HG03469 (cell line): Measurements from ENCODE around the gene ARFGAP2.

Source experiments
- ATAC-seq: cut with Tn5 transposase; IDR thresholded peaks from one replicate; pipeline ENCODE4 v1.9.1; 2021; ENCODE audit warnings: mild to moderate bottlenecking, moderate library complexity, moderate number of reproducible peaks; ENCODE audit not compliant: unreplicated experiment

Gene ARFGAP2

DNA sequence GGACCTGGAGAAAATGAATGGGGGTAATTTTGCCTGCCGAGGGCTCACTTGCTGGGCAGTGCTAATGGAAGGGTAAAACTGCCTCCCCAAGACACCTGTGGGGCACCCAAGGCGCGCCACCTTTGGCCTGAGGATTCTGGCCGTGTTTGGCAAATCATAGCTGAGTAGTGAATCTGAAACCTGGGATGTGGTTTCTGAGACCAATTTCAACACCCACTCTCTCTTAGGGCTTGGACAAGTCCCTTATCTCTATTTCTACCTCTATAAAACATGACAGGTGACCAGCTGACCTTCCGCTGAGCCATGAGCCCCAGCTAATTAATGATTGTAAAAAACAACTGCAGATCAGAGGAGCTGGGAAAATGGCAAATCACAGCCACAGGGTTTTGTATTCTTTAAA is 11.0 kb upstream of the ARFGAP2 start:
- ATAC-seq, result no peak

GRCh38 chr11:47186700-47187695 is 10.3 kb upstream of the ARFGAP2 start:
- ATAC-seq, result no peak

- no peak for ATAC-seq
These were observed 9.5 kb upstream of the ARFGAP2 start, which contains the start of gene PACSIN3 for GRCh38 chr11:47186076-47186699. Gene PACSIN3, minus strand, starts transcription at chr11:47186434. Its CDS starts 3,707 bp downstream, at chr11:47182727.

DNA sequence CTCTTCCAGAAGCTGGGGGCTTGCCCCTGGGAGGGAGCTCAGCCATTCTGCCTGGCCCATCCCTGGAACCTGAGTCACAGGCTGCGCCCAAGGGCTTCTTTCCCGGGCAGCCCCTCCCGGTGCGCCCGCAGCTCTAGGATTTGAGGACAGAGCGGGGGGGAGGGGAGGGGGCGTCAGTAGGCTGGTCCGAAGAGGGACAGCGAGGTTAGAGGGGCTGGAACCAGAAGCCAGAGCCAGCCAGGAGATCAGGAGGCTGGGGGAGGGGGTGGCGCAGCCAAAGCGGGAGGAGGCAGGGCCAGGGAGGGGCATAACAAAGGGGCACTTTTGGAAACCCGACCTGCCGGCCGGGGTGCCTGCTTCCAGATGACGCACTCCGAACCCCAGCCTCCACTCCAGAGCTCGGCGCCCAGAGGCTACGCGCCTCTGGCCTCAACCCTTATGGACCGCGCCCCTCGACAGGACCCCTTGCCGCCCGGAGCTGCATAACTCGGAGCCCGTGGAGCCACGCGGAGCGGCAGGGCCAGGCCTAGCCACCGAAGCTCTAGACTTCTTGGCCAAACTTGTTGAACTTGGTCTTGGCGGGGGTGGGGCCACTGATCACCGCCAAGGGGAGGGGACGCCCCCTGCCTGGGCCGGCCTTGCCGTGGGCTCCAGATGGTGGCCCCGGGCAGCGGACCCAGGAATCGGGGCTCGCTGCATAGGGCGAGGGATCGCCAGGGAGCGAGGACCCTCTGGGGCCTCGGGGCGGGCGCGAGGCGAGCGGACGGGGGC is 8.8 kb upstream of the ARFGAP2 start:
- ATAC-seq, result no peak

DNA sequence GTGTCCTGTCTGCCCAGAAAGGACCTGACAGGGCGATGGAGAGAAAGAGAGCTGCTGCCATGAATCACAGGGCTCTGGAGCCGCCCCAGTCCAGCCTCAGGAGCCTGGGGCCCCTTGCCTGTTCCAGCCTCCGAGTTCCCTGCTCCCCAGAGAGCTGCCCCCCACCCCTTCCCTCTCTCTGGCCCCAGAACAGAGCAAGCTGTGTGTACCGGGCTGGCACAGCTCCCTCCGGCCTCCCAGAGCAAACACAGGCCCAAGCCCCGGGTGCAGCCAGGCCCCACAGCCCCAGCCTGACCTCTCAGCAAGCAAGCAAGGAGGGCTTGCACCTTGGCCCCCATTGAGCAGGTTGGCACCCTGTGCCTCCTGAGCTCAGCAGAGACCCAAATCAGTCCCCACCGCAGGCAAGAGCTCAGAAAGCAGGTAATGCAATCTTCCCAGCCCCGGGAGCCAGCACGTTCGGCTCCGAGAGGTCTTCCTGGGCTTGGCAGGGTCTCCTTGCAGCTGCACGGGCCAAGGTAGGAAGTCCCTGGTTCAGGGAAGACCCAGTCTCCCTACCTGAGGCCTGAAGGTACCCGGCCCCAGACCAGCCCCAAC is 8.1 kb upstream of the ARFGAP2 start:
- no peak for ATAC-seq

DNA sequence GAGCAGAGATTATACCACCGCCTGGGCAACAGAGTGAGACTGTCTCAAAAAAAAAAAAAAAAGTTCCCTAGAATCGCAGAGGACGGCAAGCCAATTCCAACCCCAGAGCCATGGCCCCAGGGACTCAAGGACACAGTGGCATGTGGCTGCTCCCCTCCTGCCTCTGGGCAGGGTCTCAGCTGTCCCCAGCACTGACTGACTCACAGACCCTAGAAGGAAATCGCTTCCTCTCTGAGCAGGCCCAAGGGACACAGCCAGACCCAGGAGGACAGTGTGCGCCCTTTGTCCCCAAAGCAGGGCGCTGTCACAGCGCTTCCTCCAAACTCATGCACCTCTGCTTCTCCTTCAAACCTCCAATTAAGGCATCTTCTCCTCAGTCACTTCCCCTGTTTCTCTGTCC is 7.3 kb upstream of the ARFGAP2 start:
- ATAC-seq, result no peak

DNA sequence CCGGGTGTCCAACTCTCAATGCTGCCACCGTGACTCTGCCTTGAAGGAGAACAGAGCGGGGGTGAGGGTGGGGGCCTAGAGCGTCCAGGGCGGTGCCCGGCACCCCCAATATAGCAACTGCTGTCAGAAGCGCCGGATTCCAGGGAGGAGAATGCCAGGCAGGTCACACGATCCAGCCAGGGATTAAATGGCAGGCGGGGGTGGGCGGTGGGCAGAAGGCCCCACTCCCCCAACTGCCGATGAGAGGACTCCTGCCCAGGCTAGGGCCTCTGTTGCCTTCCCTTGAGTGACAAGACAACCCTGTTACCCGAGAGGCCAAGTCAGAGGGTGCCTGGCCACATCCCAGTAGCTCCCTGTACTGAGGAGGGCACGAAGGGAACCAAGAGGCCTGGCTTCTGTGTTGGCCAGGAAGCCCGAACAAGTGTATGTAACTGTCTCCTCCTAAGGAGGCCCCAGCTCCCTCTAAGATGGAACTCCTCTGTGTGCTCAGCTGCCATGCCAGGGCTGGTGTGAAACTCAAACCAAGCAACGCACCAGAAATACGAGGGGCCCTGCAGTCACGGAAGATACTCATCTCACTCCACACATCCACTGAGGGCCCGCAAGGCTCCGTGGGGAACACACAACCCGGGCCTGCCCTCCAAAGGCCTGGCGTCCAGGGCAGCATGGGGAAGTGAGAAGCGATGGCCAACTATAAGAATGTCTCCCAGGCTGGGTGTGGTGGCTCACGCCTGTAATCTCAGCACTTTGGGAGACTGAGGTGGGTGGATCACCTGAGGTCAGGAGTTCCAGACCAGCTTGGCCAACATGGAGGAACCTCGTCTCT is 6.6 kb upstream of the ARFGAP2 start:
- no peak for ATAC-seq

DNA sequence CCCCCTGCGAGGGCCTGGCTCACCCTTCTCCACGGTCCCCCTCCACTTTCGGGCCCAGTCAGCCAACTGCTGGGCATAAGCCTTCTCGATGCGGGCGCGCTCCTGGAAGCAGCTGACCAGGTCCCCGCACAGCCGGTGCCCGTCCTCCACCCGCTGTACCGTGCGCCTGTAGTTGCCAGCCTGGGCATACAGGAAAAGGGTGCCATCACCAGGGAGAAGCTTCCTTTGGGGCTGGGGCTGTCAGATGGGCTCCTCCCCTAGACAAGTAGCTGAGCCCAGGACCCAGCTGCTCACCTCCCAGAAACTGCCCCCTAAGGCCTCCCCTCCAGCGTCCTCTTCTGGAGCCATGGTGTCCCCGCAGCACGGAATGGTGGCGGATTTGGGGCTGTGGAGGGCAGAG is 5.7 kb upstream of the ARFGAP2 start:
- no peak for ATAC-seq

DNA sequence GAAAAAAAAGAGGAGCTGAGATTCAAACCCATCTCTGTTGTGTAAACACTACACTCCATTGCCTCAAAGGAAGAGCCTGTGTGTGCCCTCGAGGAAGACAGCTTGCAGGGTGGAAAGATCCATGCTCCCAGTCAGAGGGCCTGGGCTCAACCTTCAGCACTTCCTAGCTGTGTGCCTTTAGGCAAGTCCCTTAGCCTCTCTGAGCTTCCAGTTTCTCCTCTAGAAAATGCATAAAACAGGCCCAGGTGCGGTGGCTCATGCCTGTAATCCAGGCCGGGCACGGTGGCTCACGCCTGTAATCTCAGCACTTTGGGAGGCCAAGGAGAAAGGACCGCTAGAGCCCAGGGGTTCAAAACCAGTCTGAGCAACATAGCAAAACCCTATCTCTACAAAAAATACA is 4.6 kb upstream of the ARFGAP2 start:
- no peak for ATAC-seq

DNA sequence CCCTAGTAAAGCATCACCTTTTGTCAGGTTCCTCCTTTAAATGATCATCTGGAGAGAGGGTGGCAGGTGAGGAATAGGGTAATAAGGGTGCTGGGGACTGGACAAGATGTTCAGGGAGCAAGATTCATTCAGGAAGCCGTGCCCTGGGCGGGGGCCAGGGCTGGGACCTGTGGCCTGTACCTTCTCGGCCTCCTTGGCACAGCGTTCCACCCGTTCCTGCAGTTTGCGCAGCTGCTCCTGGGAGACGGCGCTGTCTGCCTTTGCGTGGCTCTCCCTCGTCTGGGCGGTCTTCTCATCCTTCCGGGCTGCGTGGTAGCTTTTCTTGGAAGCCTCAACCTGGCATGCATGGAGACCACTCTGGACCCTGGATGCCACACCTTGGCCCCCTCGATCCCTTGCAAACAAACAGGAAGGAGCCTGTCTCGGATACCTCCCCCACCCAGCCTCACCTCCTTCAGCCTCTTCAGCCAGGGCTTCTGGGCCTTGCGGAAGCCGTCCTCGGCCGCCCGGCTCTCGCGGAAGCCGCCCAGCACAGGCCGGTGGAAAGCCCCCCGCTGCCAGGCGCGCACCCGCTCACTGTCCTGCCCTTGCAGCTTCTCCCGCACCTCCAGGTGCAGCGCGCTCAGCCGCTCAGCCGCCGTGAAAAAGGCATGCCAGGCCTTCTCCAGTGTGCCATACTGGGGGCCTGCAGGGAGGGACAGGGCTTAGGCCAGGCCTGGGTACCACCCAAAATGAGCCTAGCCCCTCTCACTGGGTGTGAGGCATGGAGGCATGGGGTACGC is 3.5 kb upstream of the ARFGAP2 start:
- no peak for ATAC-seq

GRCh38 chr11:47179655-47179991 is 2.9 kb upstream of the ARFGAP2 start:
- no peak for ATAC-seq

- no peak for ATAC-seq
These were observed 2.3 kb upstream of the ARFGAP2 start for GRCh38 chr11:47178737-47179654.

DNA sequence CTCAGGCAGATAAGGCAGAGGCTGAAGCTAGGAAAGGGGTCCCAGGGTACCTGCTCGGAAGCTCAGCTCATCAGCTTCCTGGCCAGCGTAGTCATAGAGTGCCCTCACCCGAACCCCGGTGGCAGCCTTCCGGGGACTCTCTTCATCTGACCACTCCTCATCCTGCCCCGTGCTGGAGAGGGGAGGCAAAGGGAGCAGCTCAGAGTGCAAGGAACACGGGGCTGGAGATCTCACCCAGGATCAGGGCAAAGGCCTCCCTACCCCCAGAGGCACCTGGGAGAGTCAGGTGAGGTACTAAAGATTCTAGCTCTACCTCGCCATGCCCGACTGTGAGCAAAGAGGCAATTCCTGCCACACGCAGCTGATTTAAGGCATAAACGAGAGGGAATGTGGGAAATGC is 1.6 kb upstream of the ARFGAP2 start:
- ATAC-seq, result no peak

DNA sequence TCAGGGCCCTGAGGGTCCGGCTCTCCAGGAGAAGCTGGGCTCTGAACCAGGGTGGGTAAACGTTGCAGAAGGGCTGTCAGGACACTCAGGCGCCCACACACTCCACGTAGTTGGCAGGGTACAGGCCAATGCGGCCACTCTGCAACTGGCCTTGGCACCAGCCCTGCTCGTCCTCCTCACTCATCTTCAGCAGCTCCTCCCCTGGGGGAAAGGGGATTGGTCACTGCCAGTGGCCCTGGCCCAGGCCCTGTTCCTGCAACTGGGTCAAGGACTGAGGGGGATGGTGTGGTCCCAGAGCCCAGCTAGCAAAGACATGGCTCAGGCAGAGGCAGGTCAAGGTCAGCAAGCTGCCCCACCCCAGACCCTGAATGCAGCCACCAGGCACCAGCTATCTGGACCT is 1.2 kb upstream of the ARFGAP2 start:
- ATAC-seq, result no peak

DNA sequence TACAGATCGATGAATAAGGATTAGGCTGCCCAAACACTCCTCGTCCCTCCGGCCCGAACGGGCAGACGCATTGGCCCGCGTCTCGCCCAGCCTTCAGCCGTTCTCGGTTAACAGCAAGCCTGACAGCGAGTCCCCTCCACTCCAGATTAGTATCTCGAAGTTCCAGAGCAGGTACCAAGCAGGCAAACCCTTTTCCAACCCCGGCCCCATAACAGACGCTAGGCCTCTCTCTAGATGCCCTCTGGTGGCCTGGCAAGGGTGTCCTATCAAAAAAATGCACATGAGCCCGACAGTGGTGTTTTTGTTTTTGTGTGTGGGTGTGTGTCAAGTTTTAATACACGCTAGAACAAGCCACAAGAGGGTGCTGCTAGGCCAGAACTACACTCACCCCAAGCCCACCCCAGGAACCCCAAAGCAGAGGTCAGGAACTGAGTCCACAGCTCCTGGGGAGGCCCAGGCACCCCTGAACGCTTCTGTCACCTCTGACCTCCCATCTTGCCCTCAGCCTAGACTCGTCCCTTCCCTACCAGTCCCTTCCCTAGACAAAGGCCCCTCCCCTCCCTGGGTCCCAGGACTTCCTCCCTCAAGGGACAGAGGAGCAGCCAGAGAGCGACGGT is 658 bp upstream of the ARFGAP2 start:
- ATAC-seq, result no peak

GRCh38 chr11:47175746-47176327 is 842 bp downstream of the ARFGAP2 start:
- ATAC-seq, result no peak

DNA sequence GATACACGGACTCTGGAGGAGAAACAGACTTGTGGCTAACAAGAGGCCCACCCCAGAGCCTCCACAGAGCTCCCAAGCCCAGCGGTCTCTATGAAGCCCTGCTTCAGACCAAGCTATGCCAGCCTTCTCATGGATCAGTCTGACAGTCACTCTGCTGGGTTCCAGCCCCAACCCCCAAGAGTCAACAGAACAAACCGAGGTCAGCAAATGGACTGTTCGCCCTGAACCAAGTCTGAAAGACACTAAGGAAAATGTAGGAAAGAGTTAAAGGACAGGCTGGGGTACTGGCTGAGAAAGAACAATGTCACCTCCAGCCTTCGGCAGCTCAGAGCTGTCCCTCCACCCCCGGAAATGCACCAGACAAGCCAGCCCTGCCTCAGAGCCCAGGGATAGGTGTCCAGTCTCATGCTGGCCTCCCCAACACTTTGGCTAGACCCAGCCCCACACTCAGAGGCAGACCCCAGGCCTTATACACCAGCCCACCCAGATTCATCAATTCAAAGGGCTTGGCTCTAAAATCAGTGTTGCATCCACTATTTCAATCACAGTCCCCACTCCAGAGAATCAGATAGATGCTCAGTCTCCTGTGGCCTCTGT is 3.8 kb downstream of the ARFGAP2 start:
- ATAC-seq, result no peak
